K562 (cell line): Measurements from ENCODE around the gene LRRK1.

Source experiments
- FOXK1 ChIP-seq: sonication (generic); formaldehyde crosslinking; IDR thresholded peaks from 2 replicates; pipeline ENCODE4 v1.8.0; 2022; ENCODE audit warnings: missing genetic modification reagents, mild to moderate bottlenecking, borderline replicate concordance
- HNRNPH1 ChIP-seq: fragments of 200-400 bp; formaldehyde crosslinking; optimal IDR thresholded peaks from 2 replicates; pipeline ENCODE3; 2017; ENCODE audit warnings: low read depth, mild to moderate bottlenecking, low read length, moderate library complexity
- SIN3A ChIP-seq, 2 experiments: fragments of 150-350 bp in 1 of 2; IDR thresholded peaks; 2 replicates each; pipeline ENCODE4 v1.6.1; 2011 to 2016; ENCODE audit warnings: borderline replicate concordance in 2 of 2, low read depth in 2 of 2, low read length in 2 of 2, mild to moderate bottlenecking in 2 of 2, moderate library complexity in 2 of 2; ENCODE audit not compliant: control insufficient read depth in 1 of 2

- no peak for TF ChIP-seq HNRNPH1
- TF ChIP-seq FOXK1 = no peak
- TF ChIP-seq SIN3A (IDR thresholded peaks at IDR 0.05; ENCODE audit: borderline replicate concordance in 2 of 2, control insufficient read depth in 1 of 2, low read depth in 2 of 2, low read length in 2 of 2) = no peak
These were observed 152.5 kb downstream of the LRRK1 start for GRCh38 chr15:101071651-101072050.
